HepG2 (cell line): ENCODE results near the gene ACADVL. TPM values are rescaled to one million over a fixed set of nuclear protein-coding genes. Genes with fewer than 3 reads are reported as not detected.

ENCODE experiments used
- ATAC-seq: fragments of 200-7000 bp; cut with Tn5 transposase; 3 replicates; pipeline ENCODE4 v1.9.1; 2020; ENCODE audit warnings: mild to moderate bottlenecking, moderate library complexity
- BruUV-seq: library from RNA; stranded (reverse); fragments of 400-500 nt; replicated peaks from 2 replicates; lab custom pipeline; 2021; lab: Mats Ljungman, UMichigan
- CTCF ChIA-PET: fragments of 300-600 bp; formaldehyde crosslinking; extraction: SDS; loops from one replicate; lab custom pipeline; 2021; ENCODE audit warnings: low total read pairs, inconsistent platforms, low intra/inter-chr PET ratio; lab: Yijun Ruan, JAX
- POLR2A ChIA-PET: fragments of 350-600 bp; sonication (Branson Sonifier 250); formaldehyde crosslinking; loops from one replicate; lab custom pipeline; 2020; ENCODE audit warnings: antibody characterized with exemption, inconsistent platforms; lab: Yijun Ruan, JAX
- DNase-seq: peaks from one replicate; pipeline ENCODE4 v3.0.0-alpha.2; 2015; ENCODE audit warnings: low spot score
- FAIRE-seq: peaks from 3 replicates; lab custom pipeline; 2011; peaks lifted over from hg19 to GRCh38; lab: Jason Lieb, UNC
- H2AFZ ChIP-seq: one replicate; pipeline ENCODE4 v1.6.1; 2011; ENCODE audit warnings: low read length, inconsistent platforms
- H3K27ac ChIP-seq: fragments of 300-600 bp; 3 replicates; pipeline ENCODE4 v1.8.0; 2011; ENCODE audit warnings: mixed run types, mild to moderate bottlenecking, mixed read lengths, low read length, inconsistent platforms; ENCODE audit not compliant: insufficient read depth; ENCODE audit errors: extremely low read length
- H3K27me3 ChIP-seq, 2 experiments: fragments of 200-600 bp in 1 of 2; 2 replicates in 1 of 2; 3 replicates in 1 of 2; pipeline versions ENCODE4 v1.6.0 to v1.8.0; 2011; ENCODE audit warnings: low read length in 2 of 2, mild to moderate bottlenecking in 2 of 2, moderate library complexity in 2 of 2, inconsistent platforms in 1 of 2; ENCODE audit not compliant: insufficient read depth in 2 of 2, control insufficient read depth in 1 of 2
- H3K36me3 ChIP-seq, 2 experiments: fragments of 200-600 bp in 1 of 2; replicated peaks in 1 of 2; 2 replicates in 1 of 2; 3 replicates in 1 of 2; pipeline versions ENCODE4 v1.5.1 to v1.8.0; 2011; ENCODE audit warnings: low read length in 2 of 2, inconsistent platforms in 1 of 2; ENCODE audit not compliant: insufficient read depth in 2 of 2, control insufficient read depth in 1 of 2
- H3K4me1 ChIP-seq: 2 replicates; pipeline ENCODE4 v1.5.1; 2012; ENCODE audit warnings: low read length, inconsistent platforms; ENCODE audit not compliant: insufficient read depth
- H3K4me2 ChIP-seq: 2 replicates; pipeline ENCODE4 v1.6.0; 2011; ENCODE audit warnings: low read depth, low read length, inconsistent platforms
- H3K4me3 ChIP-seq, 3 experiments: fragments of 200-600 bp in 1 of 3; sonication (generic), shearing (Covaris generic) in 1 of 3; replicated peaks in 1 of 3; 2 replicates each; pipeline ENCODE4 v1.5.1; 2011 to 2016; ENCODE audit warnings: low read length in 3 of 3, inconsistent platforms in 2 of 3, low read depth in 2 of 3, mild to moderate bottlenecking in 2 of 3, control low read depth in 1 of 3, mixed read lengths in 1 of 3; ENCODE audit not compliant: insufficient read depth in 1 of 3
- H3K79me2 ChIP-seq: one replicate; pipeline ENCODE4 v1.6.1; 2011; ENCODE audit warnings: low read length, inconsistent platforms; ENCODE audit not compliant: insufficient read depth
- H3K9ac ChIP-seq: 2 replicates; pipeline ENCODE4 v1.6.0; 2011; ENCODE audit warnings: mild to moderate bottlenecking, low read depth, low read length, inconsistent platforms; ENCODE audit not compliant: insufficient read depth
- H3K9me3 ChIP-seq: 2 replicates; pipeline ENCODE4 v1.5.1; 2012; ENCODE audit warnings: mild to moderate bottlenecking, low read length
- H4K20me1 ChIP-seq: 2 replicates; pipeline ENCODE4 v1.6.0; 2011; ENCODE audit warnings: inconsistent platforms, mild to moderate bottlenecking, low read length, moderate library complexity; ENCODE audit not compliant: insufficient read depth
- AGO1 ChIP-seq: fragments of 200-400 bp; formaldehyde crosslinking; IDR thresholded peaks from 2 replicates; pipeline ENCODE4 v1.6.1; 2017; ENCODE audit warnings: mild to moderate bottlenecking, low read depth, low read length, moderate library complexity; ENCODE audit not compliant: poor library complexity, severe bottlenecking
- CCAR2 ChIP-seq: fragments of 200-400 bp; formaldehyde crosslinking; optimal IDR thresholded peaks from 2 replicates; pipeline ENCODE3; 2018; ENCODE audit warnings: low read depth, mild to moderate bottlenecking, low read length, moderate library complexity
- DR1 ChIP-seq: sonication (generic); formaldehyde crosslinking; IDR thresholded peaks from 2 replicates; pipeline ENCODE4 v1.8.0; 2021; ENCODE audit warnings: mild to moderate bottlenecking, missing genetic modification reagents, inconsistent platforms
- NFYB ChIP-seq: sonication (generic); formaldehyde crosslinking; IDR thresholded peaks from 2 replicates; pipeline ENCODE4 v1.4.0; 2020; ENCODE audit warnings: missing genetic modification reagents
- POLR2G ChIP-seq: fragments of 200-400 bp; formaldehyde crosslinking; IDR thresholded peaks from 2 replicates; pipeline ENCODE4 v1.6.1; 2018; ENCODE audit warnings: mild to moderate bottlenecking, low read depth, low read length, moderate library complexity
- RBM22 ChIP-seq: fragments of 200-400 bp; formaldehyde crosslinking; optimal IDR thresholded peaks from 2 replicates; pipeline ENCODE3; 2017; ENCODE audit warnings: mild to moderate bottlenecking, low read length, moderate library complexity
- SNAPC2 ChIP-seq: sonication (generic); formaldehyde crosslinking; IDR thresholded peaks from 2 replicates; pipeline ENCODE4 v1.8.1; 2022; ENCODE audit warnings: mild to moderate bottlenecking, missing genetic modification reagents
- ZBTB7A ChIP-seq: sonication (generic); formaldehyde crosslinking; IDR thresholded peaks from 2 replicates; pipeline ENCODE4 v1.8.0; 2022; ENCODE audit warnings: mild to moderate bottlenecking, missing genetic modification reagents
- ZFP41 ChIP-seq: sonication (generic); formaldehyde crosslinking; IDR thresholded peaks from 2 replicates; pipeline ENCODE4 v1.4.0; 2020; ENCODE audit warnings: mild to moderate bottlenecking, missing genetic modification reagents, borderline replicate concordance
- ZNF777 ChIP-seq: sonication (generic); formaldehyde crosslinking; IDR thresholded peaks from 2 replicates; pipeline ENCODE4 v1.4.0; 2020; ENCODE audit warnings: missing genetic modification reagents
- ZNF879 ChIP-seq: sonication (generic); formaldehyde crosslinking; IDR thresholded peaks from 2 replicates; pipeline ENCODE4 v1.8.1; 2023; ENCODE audit warnings: missing genetic modification reagents
- WGBS: methylation state at CpG from one replicate; pipeline ENCODE4 v1.1.6; 2017; ENCODE audit warnings: low lambda C conversion rate; 5-methylcytosine and 5-hydroxymethylcytosine counted together
- in situ Hi-C: cut with HindIII; loops from 2 replicates; pipeline ENCODE4 v1.10.0; 2017; ENCODE audit warnings: low pct_unique_long_range_greater_than_20kb; ENCODE audit not compliant: extremely low pct_ligation_motif_present
- intact Hi-C: fragments of 100-400 bp; cut with micrococcal nuclease; formaldehyde crosslinking; loops from one replicate; pipeline ENCODE4 v1.10.0; 2022; ENCODE audit not compliant: unreplicated experiment
- polyA plus RNA-seq, 8 experiments: library from polyadenylated mRNA; depleted of rRNA in 3 of 8; stranded (reverse) in 7 of 8; unstranded in 1 of 8; fragments of >200 nt; fragmentation: Illumina TruSeq in 4 of 8; extraction: Trizol in 4 of 8; gene quantifications; 2 replicates each; pipeline versions ENCODE4 v1.2.1 to v1.2.3, GENCODE V29; 2011 to 2016; ENCODE audit warnings: low read depth in 4 of 8, missing spikeins in 1 of 8, mixed read lengths in 1 of 8; ENCODE audit not compliant: insufficient read depth in 1 of 8
- total RNA-seq, 5 experiments: library from RNA; depleted of rRNA; stranded (reverse); fragments of >200 nt; fragmentation: Illumina TruSeq; extraction: Trizol; gene quantifications; 2 replicates each; pipeline ENCODE4 v1.2.3, GENCODE V29; 2016; ENCODE audit warnings: low read depth in 1 of 5
- TF ChIP-seq, protein P1 (sequence below): sonication (generic); formaldehyde crosslinking; IDR thresholded peaks from 2 replicates; pipeline ENCODE4 v1.4.0; 2020; ENCODE audit warnings: missing genetic modification reagents, mild to moderate bottlenecking, borderline replicate concordance
- TF ChIP-seq, protein P2 (sequence below): sonication (generic); formaldehyde crosslinking; IDR thresholded peaks from 2 replicates; pipeline ENCODE4 v1.4.0; 2020; ENCODE audit warnings: missing genetic modification reagents

The ACADVL gene
- total and polyA plus RNA-seq, 2 of the 13 experiments (the other 11 are each of a cell fraction or from before 2014, with no cell fraction given): 219 to 412 TPM

DNA sequence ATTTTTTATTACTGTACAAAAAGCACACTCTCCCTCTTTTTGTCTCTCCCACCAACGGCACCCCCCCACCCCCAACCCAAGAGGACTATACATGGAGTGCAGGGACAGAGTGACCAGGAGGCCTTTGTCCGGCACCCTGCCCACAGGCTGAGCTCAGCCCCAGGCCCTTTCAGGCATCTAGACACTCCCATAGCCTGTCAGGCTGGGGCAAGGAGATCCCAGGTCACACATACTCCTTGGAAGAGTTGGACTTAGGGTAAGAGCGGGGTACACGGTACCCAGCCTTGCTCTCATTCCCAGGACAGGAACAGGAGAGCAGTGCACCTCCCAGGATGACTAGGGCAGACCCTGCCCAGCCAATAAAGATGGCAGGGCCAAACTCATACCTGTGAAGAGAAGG is 40.4 kb downstream of the ACADVL start:
- H3K9ac ChIP-seq: no peak overlapping the region
- in situ Hi-C loops: no loop called here
- DNase-seq (no peak), FAIRE-seq (no peak), ATAC-seq (no peak)
- no peaks in the 10 kb centered on the region for H3K79me2 ChIP-seq
- H3K4me3 ChIP-seq: no peak overlapping the region
- no TSS peak for BruUV-seq
- no peaks in the 10 kb centered on the region for H4K20me1 ChIP-seq
- POLR2A ChIA-PET: interaction anchor here (1.0 to 3.5 kb wide), 3 partner anchors 10 to 26 kb away, joined by 4 to 35 read pairs (median 5); partner anchors contain the start of genes DVL2, GABARAP and PHF23
- peaks cover 59% of the 10 kb centered on the region for H3K4me1 ChIP-seq
- no peaks in the 10 kb centered on the region for H3K27me3 ChIP-seq
- CTCF ChIA-PET: no interaction called here
- no peak overlapping the region for H2AFZ ChIP-seq
- no peaks in the 10 kb centered on the region for H3K9me3 ChIP-seq
- no peak overlapping the region for H3K27ac ChIP-seq
- H3K36me3 ChIP-seq: peaks cover 2 to 3% of the 10 kb centered on the region in 2 experiments; a peak in 3 of 5 replicates
- 94% methylated on average over 3 of the region's 4 CpGs for WGBS
- TF ChIP-seq, protein P1, sequence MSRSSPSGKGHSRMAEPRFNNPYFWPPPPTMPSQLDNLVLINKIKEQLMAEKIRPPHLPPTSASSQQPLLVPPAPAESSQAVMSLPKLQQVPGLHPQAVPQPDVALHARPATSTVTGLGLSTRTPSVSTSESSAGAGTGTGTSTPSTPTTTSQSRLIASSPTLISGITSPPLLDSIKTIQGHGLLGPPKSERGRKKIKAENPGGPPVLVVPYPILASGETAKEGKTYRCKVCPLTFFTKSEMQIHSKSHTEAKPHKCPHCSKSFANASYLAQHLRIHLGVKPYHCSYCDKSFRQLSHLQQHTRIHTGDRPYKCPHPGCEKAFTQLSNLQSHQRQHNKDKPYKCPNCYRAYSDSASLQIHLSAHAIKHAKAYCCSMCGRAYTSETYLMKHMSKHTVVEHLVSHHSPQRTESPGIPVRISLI (CRISPR knock-in tag): no peak
- 0 out of 2 replicates have a peak, but pooled peaks have one; percentile 60 for TF ChIP-seq POLR2G
- no peak overlapping the region for H3K4me2 ChIP-seq
- intact Hi-C loops: no loop called here

DNA sequence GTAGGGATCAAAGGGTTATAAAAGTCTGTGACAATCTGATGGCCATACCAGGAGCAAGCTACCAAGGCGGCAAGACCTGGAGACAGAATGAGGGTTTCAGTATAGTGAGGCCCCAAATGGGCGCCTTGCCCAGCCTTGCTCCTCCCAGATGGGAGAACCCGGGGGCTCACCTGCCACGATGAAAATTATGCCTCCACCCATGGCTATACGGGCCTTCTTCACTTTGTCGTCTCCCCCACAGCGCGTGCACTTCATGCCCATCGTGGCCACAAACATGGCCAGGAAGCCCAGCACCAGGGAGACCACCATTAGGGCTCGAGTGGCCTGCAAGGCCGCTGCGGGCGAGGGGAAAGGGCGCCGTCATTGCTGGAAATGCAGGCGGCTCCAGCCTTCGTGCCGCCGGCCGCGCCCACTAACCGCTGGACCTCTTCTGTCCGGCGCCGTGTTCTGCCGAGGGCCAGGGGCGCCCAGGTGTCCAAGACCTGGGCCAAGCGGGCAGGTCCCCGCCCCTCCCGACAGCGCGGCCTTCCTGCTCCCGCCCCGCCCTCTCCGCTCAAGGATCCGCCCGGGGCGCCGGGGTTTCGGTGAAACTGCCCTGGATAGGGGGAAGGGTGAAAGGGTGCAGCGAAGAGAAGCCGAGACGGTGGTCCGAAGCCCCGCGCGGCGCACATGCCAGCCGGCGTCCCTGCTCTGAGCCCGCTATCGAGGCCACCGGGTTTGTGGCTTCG is 41.1 kb downstream of the ACADVL start:
- Histone ChIP-seq H3K27ac (no peak overlapping the region), H3K4me2 (no peak overlapping the region), H3K4me3 (no peak overlapping the region), H2AFZ (no peak overlapping the region), H3K27me3 (no peaks in the 10 kb centered on the region), H3K9me3 (no peaks in the 10 kb centered on the region), H3K79me2 (no peaks in the 10 kb centered on the region), H3K9ac (no peak overlapping the region), H3K4me1 (peaks cover 62% of the 10 kb centered on the region), H3K36me3 (0 out of 5 replicates have a peak, but pooled peaks cover 0 to 3% of the 10 kb centered on the region in 2 experiments), H4K20me1 (no peaks in the 10 kb centered on the region)
- ChIA-PET POLR2A (interaction anchor here (1.2 kb wide), 1 partner anchor 10 kb away, joined by 4 read pairs; no protein-coding TSS in a partner anchor), CTCF (no interaction called here)
- intact Hi-C loops (no loop called here), in situ Hi-C loops (no loop called here)
- no peak for ATAC-seq
- 95% methylated on average over 39 of the region's 54 CpGs for WGBS
- no peak for DNase-seq
- no peak for FAIRE-seq
- BruUV-seq: no TSS peak
- TF ChIP-seq DR1 (CRISPR knock-in tag): no peak
- TF ChIP-seq CCAR2: no peak
- no peak for TF ChIP-seq SNAPC2 (CRISPR knock-in tag)
- TF ChIP-seq ZFP41 (CRISPR knock-in tag): no peak
- TF ChIP-seq, protein P2, sequence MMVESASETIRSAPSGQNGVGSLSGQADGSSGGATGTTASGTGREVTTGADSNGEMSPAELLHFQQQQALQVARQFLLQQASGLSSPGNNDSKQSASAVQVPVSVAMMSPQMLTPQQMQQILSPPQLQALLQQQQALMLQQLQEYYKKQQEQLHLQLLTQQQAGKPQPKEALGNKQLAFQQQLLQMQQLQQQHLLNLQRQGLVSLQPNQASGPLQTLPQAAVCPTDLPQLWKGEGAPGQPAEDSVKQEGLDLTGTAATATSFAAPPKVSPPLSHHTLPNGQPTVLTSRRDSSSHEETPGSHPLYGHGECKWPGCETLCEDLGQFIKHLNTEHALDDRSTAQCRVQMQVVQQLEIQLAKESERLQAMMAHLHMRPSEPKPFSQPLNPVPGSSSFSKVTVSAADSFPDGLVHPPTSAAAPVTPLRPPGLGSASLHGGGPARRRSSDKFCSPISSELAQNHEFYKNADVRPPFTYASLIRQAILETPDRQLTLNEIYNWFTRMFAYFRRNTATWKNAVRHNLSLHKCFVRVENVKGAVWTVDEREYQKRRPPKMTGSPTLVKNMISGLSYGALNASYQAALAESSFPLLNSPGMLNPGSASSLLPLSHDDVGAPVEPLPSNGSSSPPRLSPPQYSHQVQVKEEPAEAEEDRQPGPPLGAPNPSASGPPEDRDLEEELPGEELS (CRISPR knock-in tag): no peak
- no peak for TF ChIP-seq ZNF879 (CRISPR knock-in tag)
- TF ChIP-seq AGO1: peak; percentile 1
- TF ChIP-seq RBM22: peak; percentile 47
- TF ChIP-seq ZNF777 (CRISPR knock-in tag): no peak
- TF ChIP-seq NFYB: no peak
- TF ChIP-seq ZBTB7A (CRISPR knock-in tag): no peak
